K562 (cell line): Measurements from ENCODE around the gene ARMS2. TPM values are rescaled to one million over a fixed set of nuclear protein-coding genes. Genes with fewer than 3 reads are reported as not detected.

Experiments
- BCOR ChIP-seq: fragments of 450-650 bp; IDR thresholded peaks from 2 replicates; pipeline ENCODE4 v1.6.1; 2016
- ETV1 ChIP-seq: fragments of 450-650 bp; conservative IDR thresholded peaks from 2 replicates; pipeline ENCODE4 v1.6.1; 2016; ENCODE audit warnings: missing genetic modification characterization, control low read depth, low read depth, missing compliant biosample characterization
- HNRNPK ChIP-seq: fragments of 200-400 bp; formaldehyde crosslinking; IDR thresholded peaks from one replicate; pipeline ENCODE4 v1.6.1; 2018; ENCODE audit warnings: mild to moderate bottlenecking, low read depth, low read length; ENCODE audit not compliant: poor library complexity, severe bottlenecking
- NEUROD1 ChIP-seq: fragments of 150-350 bp; IDR thresholded peaks from 2 replicates; pipeline ENCODE4 v1.6.1; 2014; ENCODE audit warnings: borderline replicate concordance, low read length, low read depth; ENCODE audit not compliant: partially characterized antibody
- ZFX ChIP-seq: sonication (generic); formaldehyde crosslinking; IDR thresholded peaks from 2 replicates; pipeline ENCODE4 v1.8.0; 2022; ENCODE audit warnings: mild to moderate bottlenecking, missing genetic modification reagents, moderate library complexity
- polyA plus RNA-seq, 8 experiments: library from polyadenylated mRNA; depleted of rRNA in 4 of 8; stranded (reverse) in 5 of 8; unstranded in 3 of 8; fragments of >200 nt; fragmentation: Nextera tagmentation in 2 of 8; fragmentation: Illumina TruSeq in 1 of 8; extraction: Ambion mirVana in 2 of 8; extraction: Trizol in 1 of 8; gene quantifications; 2 replicates each; pipeline versions ENCODE4 v1.2.1 to v1.2.3, GENCODE V29; 2011 to 2014; ENCODE audit warnings: inconsistent platforms in 1 of 8, missing spikeins in 1 of 8
- total RNA-seq, 7 experiments: library from RNA; depleted of rRNA in 6 of 7; stranded (reverse); fragments of >200 nt in 6 of 7; fragmentation: Illumina TruSeq in 2 of 7; extraction: Trizol in 2 of 7; gene quantifications; 2 replicates each; pipeline versions ENCODE4 v1.2.1 to v1.2.3, GENCODE V29; 2011 to 2021; ENCODE audit warnings: low replicate concordance in 1 of 7
- TF ChIP-seq, protein P1 (sequence below): fragments of 450-650 bp; IDR thresholded peaks from 2 replicates; pipeline ENCODE4 v1.6.1; 2016; ENCODE audit warnings: low read depth

ARMS2 gene
- total and polyA plus RNA-seq, 9 of the 15 experiments (the other 6 are each of a cell fraction or from before 2014, with no cell fraction given): not detected

DNA sequence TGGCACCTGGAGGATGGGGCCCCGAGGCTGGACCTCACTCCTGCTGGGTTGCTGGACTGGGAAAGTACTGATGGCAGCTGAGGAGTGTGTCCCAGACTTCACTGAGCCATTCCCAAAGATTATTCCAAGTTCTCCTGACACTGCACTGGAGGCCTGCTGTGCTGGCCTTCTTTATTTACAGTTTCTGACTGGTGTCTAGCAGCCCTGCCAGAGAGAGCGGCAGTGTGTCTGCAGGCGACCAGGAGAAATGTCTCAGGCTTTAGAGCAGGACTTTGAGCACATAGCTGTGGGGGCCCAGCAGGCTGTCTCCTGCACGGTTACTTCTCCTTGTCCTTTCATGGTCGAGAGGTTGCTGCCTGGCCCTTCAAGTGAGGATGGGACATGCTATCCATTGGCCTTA, 23.0 kb downstream of the ARMS2 start (continued):
- TF ChIP-seq NEUROD1 (no peak), HNRNPK (no peak), ETV1 (tag) (no peak), ZFX (no peak), BCOR (no peak)
- TF ChIP-seq, protein P1, sequence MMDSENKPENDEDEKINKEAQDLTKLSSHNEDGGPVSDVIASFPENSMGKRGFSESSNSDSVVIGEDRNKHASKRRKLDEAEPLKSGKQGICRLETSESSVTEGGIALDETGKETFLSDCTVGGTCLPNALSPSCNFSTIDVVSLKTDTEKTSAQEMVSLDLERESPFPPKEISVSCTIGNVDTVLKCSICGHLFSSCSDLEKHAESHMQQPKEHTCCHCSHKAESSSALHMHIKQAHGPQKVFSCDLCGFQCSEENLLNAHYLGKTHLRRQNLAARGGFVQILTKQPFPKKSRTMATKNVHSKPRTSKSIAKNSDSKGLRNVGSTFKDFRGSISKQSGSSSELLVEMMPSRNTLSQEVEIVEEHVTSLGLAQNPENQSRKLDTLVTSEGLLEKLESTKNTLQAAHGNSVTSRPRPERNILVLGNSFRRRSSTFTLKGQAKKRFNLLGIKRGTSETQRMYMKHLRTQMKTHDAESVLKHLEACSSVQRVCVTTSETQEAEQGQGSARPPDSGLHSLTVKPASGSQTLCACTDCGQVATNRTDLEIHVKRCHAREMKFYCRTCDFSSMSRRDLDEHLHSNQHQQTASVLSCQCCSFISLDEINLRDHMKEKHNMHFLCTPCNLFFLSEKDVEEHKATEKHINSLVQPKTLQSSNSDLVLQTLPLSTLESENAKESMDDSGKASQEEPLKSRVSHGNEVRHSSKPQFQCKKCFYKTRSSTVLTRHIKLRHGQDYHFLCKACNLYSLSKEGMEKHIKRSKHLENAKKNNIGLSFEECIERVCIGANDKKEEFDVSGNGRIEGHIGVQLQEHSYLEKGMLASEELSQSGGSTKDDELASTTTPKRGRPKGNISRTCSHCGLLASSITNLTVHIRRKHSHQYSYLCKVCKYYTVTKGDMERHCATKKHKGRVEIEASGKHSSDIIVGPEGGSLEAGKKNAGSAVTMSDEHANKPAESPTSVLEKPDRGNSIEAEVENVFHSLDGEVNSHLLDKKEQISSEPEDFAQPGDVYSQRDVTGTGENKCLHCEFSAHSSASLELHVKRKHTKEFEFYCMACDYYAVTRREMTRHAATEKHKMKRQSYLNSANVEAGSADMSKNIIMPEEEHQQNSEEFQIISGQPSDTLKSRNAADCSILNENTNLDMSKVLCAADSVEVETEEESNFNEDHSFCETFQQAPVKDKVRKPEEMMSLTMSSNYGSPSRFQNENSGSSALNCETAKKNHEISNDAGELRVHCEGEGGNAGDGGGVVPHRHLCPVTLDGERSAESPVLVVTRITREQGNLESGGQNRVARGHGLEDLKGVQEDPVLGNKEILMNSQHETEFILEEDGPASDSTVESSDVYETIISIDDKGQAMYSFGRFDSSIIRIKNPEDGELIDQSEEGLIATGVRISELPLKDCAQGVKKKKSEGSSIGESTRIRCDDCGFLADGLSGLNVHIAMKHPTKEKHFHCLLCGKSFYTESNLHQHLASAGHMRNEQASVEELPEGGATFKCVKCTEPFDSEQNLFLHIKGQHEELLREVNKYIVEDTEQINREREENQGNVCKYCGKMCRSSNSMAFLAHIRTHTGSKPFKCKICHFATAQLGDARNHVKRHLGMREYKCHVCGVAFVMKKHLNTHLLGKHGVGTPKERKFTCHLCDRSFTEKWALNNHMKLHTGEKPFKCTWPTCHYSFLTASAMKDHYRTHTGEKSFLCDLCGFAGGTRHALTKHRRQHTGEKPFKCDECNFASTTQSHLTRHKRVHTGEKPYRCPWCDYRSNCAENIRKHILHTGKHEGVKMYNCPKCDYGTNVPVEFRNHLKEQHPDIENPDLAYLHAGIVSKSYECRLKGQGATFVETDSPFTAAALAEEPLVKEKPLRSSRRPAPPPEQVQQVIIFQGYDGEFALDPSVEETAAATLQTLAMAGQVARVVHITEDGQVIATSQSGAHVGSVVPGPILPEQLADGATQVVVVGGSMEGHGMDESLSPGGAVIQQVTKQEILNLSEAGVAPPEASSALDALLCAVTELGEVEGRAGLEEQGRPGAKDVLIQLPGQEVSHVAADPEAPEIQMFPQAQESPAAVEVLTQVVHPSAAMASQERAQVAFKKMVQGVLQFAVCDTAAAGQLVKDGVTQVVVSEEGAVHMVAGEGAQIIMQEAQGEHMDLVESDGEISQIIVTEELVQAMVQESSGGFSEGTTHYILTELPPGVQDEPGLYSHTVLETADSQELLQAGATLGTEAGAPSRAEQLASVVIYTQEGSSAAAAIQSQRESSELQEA: no peak
